CD4-positive, alpha-beta T cell treated with Interleukin-21 for 1 hour (primary cell): ENCODE data around the gene SLC6A19.
"Not testable (repeated sequence)": the region's sequence is repeated elsewhere in the genome, so short reads cannot be mapped to it uniquely, and the experiment has no call there.

Experiments
- DNase-seq: peaks from one replicate; pipeline ENCODE4 v3.0.0-alpha.2; 2020

The SLC6A19 gene

DNA sequence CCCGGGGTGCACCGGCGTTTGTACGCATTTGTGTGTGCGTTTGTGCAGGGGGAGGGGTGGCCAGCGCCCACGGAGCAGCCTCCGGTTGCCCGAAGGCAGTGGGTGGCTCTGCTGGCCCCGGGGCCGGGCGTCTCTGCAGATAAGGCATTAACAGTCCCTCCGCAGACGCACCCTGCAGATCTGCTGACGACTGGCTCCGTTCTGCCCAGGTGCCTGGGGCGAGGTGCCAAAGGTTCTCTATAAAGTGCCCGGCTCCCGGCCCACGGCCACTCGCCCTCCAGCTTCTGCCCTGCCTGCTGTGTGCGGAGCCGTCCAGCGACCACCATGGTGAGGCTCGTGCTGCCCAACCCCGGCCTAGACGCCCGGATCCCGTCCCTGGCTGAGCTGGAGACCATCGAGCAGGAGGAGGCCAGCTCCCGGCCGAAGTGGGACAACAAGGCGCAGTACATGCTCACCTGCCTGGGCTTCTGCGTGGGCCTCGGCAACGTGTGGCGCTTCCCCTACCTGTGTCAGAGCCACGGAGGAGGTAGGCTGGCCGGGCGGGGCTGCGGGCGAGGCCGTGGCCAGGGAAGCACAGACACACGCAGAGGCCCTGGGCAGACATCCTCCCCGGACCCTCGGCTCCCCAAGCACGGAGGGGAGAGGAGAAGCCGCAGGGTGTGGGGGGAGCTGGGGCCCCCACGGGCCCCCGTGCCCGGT is at the start of gene SLC6A19:
Gene SLC6A19 (plus strand): TSS at position 269 of the 699 bp plus-strand sequence. CDS start 56 bp downstream, at position 325.
- no peak for DNase-seq

DNA sequence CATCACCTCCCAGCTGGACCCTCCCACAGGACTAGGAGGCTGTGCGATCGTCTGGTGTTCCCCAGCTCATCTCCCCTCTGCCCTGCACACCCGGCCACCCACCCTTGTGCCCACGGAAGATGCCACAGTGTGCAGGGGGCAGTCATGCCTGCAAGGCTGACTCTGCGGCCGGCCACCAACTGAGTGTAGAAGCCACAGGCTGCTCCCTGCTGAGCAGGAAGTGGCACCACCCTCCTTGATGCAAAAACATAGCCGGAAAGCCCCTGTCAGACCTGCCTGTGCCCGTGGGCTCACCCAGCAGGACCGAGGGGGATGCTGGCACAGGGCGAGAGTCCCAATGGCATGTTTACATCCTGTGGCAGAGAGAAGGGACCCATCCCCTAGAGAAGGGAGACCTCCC is 49.2 kb upstream of the SLC6A19 start:
- peak; percentile 29 for DNase-seq

DNA sequence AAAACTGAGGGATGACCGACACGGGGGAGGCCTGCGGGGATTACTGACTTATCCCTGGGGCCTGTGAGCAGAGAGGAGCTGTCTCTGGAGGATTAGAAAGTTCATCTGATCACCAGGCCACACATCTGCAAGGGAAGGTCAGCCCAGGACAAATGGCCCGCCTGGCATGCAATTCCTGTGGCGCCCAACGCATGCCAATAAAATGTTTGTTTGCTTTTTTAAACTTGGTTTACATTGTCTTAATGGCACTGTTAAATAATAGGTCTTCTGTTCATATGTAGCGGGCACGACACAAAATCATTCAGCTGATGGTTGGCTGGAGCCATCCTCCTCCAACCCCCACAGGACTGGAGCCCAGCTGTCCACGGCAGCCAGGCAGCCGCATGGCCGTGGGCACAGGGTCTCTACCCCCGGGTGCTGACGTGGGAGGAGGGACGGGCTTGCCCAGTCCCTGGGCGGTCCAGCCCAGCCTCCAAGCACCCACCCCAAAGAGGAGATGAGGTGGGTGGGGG is 48.6 kb upstream of the SLC6A19 start:
- no peak for DNase-seq

DNA sequence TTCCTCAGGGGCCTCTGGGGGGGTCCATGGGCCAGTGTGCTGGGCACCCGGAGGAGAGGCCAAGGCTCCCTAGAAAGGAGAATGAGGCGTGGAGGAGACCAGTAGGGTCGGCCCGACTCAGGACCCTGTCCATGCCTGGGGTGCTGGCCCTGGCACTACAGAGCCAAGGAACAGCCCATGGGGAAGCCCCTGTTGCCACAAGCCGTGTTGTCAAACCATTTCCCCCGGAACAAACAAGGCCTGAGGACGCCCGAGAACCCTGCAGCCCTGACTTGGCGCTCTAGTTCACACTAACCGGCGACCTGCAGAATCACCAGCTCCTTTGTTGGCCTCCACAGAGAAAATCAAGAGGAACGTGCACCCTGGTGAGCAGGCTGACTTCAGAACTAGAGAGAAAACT is 48.0 kb upstream of the SLC6A19 start:
- DNase-seq, result peak; percentile 13

DNA sequence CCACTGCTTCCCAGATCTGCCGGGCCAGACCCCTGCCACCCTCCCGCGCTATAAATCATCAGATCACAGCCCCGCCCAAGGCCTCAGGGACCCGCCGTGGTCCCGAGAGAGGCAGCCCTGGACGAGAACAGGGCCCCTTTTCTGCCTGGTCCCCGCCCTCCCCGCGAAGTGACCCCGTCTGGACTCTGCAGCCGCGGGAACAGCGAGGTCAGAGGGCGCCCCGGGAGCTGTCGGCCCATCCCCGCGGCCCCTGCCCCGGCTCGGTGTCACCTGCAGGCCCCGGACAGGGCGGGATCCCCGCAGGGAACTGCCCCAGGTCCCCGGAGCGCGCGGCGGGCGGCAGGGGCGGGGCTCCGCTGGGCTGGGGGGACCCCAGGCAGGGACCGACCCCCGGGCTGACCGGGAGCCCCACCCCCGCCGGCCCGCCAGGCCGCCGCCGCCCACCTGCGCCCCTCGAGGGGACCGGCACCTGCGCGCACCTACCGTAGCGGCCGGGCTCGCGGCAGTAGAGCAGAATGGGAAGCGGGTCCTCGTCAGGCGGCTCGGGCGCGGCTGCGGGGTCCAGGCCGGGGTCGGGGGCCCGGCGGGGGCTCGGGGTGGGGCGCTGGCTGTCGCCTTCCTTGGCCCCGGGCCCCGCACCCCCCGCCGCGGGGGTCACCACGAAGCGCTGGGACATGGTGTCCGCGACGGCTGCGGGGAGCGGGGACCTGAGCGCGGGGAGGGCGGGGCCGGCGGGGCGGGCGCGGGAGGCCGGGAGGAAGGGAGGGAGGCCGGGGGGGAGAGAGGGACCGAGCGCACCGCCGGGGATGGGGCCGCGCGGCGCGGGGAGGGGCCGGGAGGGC is 46.0 kb upstream of the SLC6A19 start:
- no peak for DNase-seq

DNA sequence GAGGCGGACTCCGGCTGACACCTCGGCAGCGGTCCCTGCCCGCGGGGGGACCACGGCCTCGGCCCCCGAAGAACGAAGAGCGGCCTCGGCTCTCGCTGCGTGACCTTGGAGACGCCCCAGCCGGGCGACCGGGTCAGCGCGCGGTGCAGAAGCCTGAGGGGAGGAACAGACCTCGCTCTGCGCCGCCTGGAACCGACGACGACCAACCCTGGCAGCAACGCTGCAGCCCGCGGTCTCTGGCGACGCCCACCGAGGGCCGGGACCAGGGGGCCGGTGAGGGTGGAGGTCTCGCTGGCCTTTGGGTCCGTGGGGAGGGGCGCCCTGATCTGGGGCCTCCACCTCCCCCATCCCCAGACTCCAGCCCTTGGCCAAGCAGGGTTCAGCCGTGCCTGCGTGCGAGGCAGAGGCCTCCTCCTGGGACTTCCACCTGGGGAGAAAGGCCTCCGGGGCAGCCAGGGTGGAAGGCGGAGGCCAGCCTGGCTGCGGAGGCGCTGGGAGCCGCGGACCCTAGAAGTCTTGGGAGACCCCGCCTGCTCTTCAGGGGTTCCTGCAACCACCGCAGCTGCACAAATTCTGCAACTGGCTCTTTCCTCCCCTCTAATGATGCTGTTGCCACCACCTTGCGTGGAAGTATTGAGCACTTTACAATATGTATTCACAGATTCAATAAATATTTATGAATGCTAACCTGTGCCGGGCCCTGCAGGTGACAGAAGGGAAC is 45.2 kb upstream of the SLC6A19 start:
- no peak for DNase-seq

DNA sequence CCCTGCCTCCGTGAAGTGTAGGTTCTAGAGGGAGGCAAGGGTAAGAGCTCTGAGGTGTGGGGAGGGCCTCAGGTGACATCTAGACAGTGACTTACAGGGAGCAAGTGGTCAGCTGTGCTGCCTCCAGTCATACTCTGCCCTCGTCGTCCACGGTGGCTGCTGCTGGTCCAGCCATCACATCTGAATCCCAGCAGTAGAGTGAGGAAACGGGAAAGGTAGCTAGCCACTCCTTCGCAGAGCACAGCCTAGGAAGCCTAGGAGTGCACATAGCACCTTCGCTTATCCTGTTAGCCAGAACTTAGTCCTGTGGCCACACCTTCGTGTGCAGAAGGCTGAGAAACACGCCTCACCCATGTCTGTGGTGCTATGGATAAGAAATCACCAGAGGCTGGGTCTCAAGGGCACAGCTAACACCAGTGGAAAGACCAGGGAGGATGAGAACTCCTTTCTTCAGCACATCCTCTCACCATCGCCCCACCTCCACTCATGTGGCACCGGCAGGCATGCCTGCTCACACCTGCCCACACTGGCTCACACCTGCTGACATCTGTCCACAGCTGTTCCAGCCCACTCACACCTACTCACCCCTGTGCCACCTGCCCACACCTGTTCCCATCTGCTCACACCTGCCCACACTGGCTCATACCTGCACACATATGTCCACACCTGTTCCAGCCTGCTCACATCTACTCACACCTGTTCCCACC is 44.5 kb upstream of the SLC6A19 start:
- DNase-seq, result no peak

DNA sequence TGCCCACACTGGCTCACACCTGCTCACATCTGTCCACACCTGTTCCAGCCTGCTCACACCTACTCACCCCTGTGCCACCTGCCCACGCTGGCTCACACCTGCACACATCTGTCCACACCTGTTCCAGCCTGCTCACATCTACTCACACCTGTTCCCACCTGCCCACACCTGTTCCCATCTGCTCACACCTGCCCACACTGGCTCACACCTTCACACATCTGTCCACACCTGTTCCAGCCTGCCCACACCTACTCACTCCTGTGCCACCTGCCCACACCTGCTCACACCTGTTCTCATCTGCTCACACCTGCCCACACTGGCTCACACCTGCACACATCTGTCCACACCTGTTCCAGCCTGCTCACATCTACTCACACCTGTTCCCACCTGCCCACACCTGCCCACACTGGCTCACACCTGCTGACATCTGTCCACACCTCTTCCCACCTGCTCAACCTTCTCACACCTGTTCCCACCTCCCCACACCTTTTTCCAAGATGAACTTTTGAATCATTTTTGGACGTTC is 43.9 kb upstream of the SLC6A19 start:
- DNase-seq, result not testable (repeated sequence)

DNA sequence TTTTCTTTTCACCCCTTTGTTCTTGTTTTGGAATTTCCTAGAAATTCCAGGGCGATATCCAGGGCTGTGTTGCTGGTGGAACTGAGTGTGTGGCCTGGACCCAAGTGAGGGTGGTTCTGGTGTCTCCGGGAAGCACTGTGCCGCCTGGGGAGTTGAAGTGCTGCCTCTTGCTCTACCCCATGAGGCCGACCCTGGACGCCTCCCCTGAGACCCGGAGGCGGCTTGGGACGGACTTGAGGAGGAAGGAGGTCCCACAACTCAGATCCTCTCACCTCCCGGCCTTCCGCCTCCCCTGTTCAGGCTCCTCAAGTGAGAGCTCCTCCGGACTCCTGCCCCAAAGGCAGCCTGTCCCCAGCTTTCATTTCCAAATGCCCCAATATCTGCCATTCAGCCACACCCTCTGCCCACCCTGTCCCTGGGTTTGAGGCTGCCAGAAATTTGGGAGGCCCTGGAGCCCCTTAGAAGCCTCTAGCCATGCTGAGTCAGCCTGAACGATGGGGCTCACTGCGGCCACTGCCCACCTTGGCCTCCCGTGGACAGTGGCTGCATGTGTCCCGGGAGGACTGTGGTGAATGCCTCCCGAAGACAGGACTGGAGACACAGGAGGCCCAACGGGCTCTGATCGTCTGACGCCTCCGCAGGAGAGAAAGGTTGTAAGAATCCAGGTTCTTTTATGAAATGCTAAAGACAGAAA is 42.6 kb upstream of the SLC6A19 start:
- DNase-seq, result no peak

DNA sequence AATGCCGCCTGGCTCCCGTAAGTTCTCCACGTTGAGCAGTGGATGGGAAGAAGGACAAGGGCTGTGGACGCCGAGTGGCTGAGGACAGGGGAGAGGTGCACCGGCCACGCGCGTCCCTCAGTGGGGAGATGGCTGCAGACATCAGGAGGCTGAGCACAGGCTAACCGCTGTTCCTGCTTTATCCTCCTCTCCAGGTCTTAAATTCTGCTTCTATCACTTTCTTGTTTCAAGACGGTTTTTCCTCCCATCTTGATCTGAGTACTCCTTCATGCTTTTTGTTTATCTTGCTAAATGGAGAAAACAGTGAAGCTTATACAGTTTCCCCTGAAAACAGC is 42.1 kb upstream of the SLC6A19 start:
- no peak for DNase-seq

DNA sequence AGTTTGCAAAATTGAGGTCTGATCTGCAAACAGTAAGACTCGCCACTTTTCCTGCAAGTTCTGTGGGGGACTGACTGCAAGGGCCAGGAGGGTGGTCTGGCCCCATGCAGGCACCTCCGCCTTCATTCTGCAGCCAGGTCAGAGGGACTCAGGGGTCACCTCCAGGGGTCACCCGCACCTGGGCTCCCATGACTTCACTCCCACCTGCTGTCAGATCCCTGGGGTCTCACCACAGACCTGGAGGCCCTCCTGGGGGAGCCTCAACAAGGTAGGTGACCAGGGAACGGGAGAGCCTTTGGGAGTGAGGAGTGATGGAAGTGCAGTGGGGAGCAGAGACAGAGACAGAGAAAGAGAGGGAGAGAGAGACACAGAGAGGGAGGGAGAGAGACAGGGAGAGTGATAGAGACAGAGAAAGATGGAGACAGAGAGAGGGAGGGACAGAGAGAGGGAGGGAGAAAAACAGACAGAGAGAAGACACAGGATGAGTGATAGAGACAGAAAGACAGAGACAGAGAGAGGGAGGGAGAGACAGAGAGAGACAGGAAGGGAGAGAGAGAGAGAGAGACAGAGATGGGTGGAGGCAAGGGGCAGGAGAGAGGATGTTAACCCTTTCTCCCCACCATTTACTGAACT is 41.5 kb upstream of the SLC6A19 start:
- no peak for DNase-seq

DNA sequence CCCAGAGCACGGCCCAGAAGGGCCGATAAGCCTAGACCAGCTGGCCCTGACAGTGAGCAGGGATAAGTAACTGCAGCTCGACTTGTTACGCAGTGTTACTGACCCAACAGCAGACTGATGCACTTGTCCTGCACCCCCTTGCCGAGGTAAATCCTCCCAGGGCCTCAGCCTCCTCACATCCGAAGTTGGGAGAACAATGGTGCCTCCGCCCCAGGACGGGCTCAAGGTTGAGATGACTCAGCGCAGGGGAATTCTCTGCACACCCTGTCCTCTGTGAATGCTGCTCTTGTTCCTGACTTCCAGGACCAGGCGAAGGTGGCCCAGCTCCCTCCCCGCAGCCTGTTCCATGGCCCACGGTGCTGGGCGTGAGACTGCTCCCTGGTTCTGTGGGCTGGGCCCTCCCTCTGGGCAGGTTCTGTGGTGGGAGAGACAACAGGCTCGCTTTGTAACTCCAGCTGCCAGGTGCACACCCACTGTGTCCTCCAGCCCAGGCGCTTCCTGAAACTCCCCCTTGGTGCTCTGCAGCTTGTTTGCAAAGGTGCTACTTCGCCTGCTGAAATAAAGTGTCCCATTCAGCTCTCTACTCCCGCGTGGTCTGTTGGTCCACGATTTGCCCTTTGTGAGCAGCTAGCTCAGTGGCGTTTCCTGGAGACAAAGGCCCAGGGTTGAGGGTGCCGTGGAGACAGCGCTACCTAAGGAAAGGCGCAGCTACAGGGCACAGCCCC is 40.1 kb upstream of the SLC6A19 start:
- no peak for DNase-seq

DNA sequence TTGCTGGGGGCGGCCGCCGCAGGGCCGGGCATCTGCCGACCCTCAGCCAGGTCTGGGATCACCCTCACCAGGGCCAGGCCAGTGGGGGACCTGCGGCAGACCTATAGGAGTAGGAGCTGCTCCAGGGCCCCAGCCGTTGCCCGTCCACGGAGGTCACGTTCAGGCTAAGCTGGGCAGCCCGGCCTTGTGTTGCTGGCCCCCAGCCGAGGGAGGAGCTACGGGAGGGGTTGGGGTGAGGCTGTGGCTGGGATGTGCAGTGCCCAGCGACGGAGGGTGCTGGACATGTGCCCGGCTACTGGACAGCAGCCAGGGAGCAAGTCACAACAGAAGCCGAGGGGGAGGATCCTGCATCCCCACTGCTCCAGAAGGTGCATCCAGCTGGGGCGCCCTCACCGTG is 39.6 kb upstream of the SLC6A19 start:
- DNase-seq, result no peak

DNA sequence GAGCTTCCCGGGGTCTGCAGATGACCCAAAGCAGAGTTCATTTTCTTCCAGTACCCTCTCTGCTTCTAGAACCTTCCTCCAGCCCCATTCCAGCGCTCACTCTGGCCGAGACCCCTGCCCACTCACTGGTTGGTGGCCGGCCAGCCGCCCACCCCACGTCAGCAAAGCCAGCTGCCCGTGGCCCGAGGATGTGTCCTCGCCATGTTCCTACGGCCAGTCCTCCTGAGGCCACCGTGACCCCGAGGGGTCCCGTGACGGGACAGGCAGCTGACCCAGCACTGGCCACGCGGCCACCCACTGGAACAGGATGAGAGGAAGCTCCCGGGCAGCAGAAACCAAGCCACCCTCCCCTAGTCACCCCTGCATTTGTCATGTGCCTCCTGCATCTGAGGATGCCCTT is 39.1 kb upstream of the SLC6A19 start:
- DNase-seq, result no peak

DNA sequence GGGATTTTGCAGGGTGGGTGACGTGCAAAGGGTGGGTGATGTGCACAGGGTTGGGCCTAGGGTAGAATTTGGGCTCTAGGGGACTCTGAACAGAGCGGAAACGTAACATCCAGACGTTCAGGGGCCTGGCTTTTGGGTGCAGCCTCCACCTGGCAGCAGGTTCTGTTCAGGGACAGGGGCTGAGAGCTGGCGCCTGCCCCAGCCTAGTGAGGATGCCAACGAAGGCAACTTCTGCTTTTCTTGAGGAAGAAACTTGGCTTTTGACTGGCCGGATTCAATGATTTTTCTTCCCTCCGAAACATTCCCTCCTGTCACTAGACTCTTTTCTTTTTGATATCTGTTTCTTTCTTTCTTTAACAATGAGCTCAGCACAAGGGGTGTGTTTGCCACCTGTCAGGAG is 38.6 kb upstream of the SLC6A19 start:
- DNase-seq, result no peak

DNA sequence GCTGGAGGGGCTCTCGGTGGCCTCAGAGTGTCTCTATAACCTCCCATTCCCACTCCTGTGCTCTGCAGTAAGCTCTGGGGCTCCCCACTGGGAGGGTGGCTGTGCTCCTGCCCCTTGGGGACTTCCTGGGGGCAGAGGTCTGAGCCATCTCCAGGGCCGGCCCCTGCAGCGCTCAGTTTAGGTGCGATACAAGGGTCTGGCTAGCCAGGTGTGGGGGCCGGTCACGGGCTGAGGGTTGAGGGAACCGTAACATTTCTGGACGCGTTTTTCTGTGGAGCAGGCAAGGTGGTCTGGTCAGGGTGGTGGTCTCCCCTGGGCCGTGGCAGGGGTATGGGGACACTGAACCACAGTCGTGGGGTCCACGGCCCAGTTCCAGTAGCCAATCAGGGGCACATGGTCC is 38.0 kb upstream of the SLC6A19 start:
- DNase-seq, result no peak

DNA sequence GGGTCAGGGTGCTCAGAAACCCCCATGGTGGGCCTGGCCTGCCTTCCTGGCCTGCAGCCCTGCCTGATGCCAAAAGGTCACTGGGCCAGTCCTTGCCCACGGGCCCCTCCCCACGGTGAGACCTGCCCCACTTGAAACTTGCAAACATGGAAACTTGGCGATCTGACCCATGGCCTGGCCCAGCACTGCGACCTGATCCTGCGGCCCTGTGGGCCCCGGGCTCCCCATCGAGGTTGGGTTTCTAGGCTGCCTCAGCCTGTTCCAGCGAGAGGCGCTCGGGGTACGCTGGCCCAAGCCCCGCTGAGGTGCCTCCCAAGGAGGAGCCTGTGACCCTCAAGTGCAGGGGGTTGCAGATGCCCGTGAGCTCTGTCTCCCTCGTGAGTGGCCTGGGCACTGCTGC is 37.5 kb upstream of the SLC6A19 start:
- no peak for DNase-seq

DNA sequence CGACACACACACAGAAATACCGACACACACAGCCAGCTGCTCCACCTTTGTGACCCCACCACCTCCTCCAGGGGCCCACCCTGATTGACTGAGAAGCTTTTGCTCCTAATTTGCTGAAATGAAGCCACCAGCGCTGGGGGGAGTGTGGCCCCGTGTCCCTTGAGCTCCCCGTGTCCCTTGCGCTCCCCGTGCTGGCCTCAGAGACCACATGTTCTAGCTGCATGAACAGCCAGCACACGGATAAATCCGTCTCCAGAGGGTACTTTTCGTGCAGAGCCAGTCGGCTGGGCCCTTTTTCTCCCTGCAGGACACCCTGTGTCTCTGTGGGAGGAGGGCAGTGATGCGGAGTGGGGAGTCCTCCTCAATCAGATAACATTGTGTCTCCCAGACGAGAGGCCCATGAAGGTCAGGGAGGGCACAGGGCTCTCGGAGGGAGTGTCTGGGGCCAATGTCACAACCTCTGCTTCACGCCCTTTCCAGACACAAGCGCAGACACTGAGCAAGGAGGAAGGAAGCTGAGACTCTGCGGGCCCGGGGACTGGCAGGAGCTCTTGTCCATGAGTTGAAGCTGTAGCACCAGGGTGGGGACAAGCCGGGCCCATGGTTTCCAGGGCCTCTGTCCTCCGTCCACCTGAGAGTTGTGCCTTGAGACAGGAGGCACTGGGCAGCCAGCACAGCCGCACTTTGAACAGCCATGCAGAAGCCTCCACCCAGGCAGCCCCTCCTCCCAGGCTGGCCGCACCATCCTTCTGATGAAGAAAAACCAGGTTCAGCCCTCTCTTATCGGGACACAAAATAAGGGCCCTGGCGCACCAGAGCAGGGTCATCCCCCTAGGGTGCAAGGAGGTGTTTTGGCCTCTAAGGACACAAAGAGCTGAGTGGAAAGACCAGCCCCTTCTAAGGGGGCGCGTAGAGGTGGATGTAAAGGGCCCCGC is 36.4 kb upstream of the SLC6A19 start:
- no peak for DNase-seq

DNA sequence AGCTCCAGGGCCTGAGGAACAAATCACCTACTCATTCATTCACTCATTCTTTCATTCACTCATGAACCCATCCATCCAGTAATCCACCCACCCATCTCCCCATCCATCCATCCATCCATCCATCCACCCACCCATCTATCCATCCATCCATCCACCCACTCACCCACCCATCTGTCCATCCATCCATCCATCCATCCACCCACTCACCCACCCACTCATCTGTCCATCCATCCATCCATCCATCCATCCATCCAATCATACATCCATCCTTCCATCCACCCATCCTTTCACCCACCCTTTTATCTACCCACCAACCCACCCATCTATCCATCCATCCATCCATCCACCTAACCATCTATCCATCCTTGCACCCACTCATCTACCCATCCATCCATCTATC is 35.5 kb upstream of the SLC6A19 start:
- no peak for DNase-seq

DNA sequence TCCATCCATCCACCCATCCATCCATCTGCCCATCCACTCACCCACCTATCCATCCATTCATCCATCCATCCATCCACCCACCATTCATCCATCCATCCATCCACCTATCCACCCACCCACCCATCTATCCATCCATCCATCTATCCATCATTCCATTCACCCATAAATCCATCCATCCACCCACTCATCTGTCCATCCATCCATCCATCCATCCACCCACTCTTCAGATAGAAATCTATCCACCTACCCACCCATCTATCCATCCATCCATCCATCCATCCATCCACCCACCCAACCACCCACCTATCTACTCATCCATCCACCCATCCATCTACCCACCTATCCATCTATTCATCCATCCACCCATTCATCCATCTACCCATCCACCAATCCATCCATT is 35.0 kb upstream of the SLC6A19 start:
- DNase-seq, result no peak
